PC-9 (cell line): Measurements from ENCODE around the gene NEIL1. TPM values are rescaled to one million over a fixed set of nuclear protein-coding genes. Genes with fewer than 3 reads are reported as not detected.

Experiments
- BruUV-seq: library from RNA; stranded (reverse); fragments of 400-500 nt; replicated peaks from 2 replicates; lab custom pipeline; 2021; lab: Mats Ljungman, UMichigan
- CTCF ChIA-PET: fragments of 300-600 bp; sonication (Branson Sonifier 250); formaldehyde crosslinking; loops from one replicate; lab custom pipeline; 2022; ENCODE audit warnings: antibody characterized with exemption; lab: Charles Lee
- POLR2A ChIA-PET: fragments of 300-600 bp; sonication (Branson Sonifier 250); formaldehyde crosslinking; loops from one replicate; lab custom pipeline; 2022; ENCODE audit warnings: antibody characterized with exemption; ENCODE audit not compliant: unreplicated experiment; lab: Charles Lee
- DNase-seq, 2 experiments: peaks; one replicate each; pipeline versions ENCODE4 v3.0.0 to v3.0.0-alpha.2; 2015 to 2022; ENCODE audit warnings: mixed read lengths in 1 of 2
- H2AFZ ChIP-seq: fragments of 200-600 bp; sonication (generic); 2 replicates; pipeline ENCODE4 v1.8.1; 2017; ENCODE audit warnings: antibody characterized with exemption
- H3F3A ChIP-seq: fragments of 200-600 bp; sonication (generic); 2 replicates; pipeline ENCODE4 v1.8.1; 2017; ENCODE audit warnings: antibody characterized with exemption, mild to moderate bottlenecking, low read depth; ENCODE audit not compliant: insufficient read depth
- H3K27ac ChIP-seq: fragments of 200-600 bp; sonication (generic); 2 replicates; pipeline ENCODE4 v1.6.1; 2016; ENCODE audit warnings: mixed run types
- H3K27me3 ChIP-seq: fragments of 200-600 bp; sonication (generic); 2 replicates; pipeline ENCODE4 v1.6.1; 2016; ENCODE audit warnings: low read depth, mixed run types; ENCODE audit not compliant: insufficient read depth
- H3K36me3 ChIP-seq: fragments of 200-600 bp; sonication (generic); 2 replicates; pipeline ENCODE4 v1.6.1; 2016; ENCODE audit warnings: low read depth, mixed run types
- H3K4me1 ChIP-seq: fragments of 200-600 bp; sonication (generic); replicated peaks from 2 replicates; pipeline ENCODE4 v1.6.1; 2016; ENCODE audit warnings: mixed run types; ENCODE audit not compliant: insufficient read depth
- H3K4me2 ChIP-seq: fragments of 200-600 bp; sonication (generic); 2 replicates; pipeline ENCODE4 v1.6.1; 2017; ENCODE audit warnings: mixed run types
- H3K4me3 ChIP-seq: fragments of 200-600 bp; sonication (generic); 2 replicates; pipeline ENCODE4 v1.6.1; 2016; ENCODE audit warnings: mixed run types
- H3K79me2 ChIP-seq: fragments of 200-600 bp; sonication (generic); 2 replicates; pipeline ENCODE4 v1.6.1; 2017; ENCODE audit warnings: low read depth, mixed run types
- H3K9me2 ChIP-seq: fragments of 200-600 bp; sonication (generic); 2 replicates; pipeline ENCODE4 v1.8.1; 2017; ENCODE audit warnings: mild to moderate bottlenecking; ENCODE audit not compliant: insufficient read depth
- H3K9me3 ChIP-seq: fragments of 200-600 bp; sonication (generic); 2 replicates; pipeline ENCODE4 v1.8.1; 2016; ENCODE audit warnings: low read depth; ENCODE audit not compliant: insufficient read depth
- H4K20me1 ChIP-seq: fragments of 200-600 bp; sonication (generic); 2 replicates; pipeline ENCODE4 v1.8.1; 2017; ENCODE audit not compliant: insufficient read depth
- CTCF ChIP-seq: fragments of 200-600 bp; sonication (generic); conservative IDR thresholded peaks from 2 replicates; pipeline ENCODE4 v1.6.1; 2017; ENCODE audit warnings: mixed run types, antibody characterized with exemption, mild to moderate bottlenecking, moderate library complexity
- EZH2 ChIP-seq: fragments of 200-600 bp; sonication (generic); IDR thresholded peaks from 2 replicates; pipeline ENCODE4 v1.8.0; 2017; ENCODE audit warnings: antibody characterized with exemption, low read depth
- intact Hi-C: fragments of 100-400 bp; cut with micrococcal nuclease; formaldehyde crosslinking; loops from one replicate; pipeline ENCODE4 v1.10.0; 2022; ENCODE audit not compliant: unreplicated experiment
- total RNA-seq: library from RNA; stranded (reverse); gene quantifications from 2 replicates; pipeline ENCODE4 v1.2.3, GENCODE V29; 2021

The NEIL1 gene
- total RNA-seq, 1 experiment from 2014 or later, result 21.3 TPM

GRCh38 chr15:75349851-75350588 lies 3.2 kb downstream of the NEIL1 start:
- intact Hi-C loops, result no loop called here
- Histone ChIP-seq H3K36me3 (no peaks in the 10 kb centered on the region), H3K9me2 (no peaks in the 10 kb centered on the region), H4K20me1 (no peaks in the 10 kb centered on the region), H3K27me3 (no peaks in the 10 kb centered on the region), H3K9me3 (no peaks in the 10 kb centered on the region), H3K79me2 (no peaks in the 10 kb centered on the region), H3K4me2 (no peak overlapping the region), H3K4me1 (no peaks in the 10 kb centered on the region), H3K27ac (no peak overlapping the region), H2AFZ (no peak overlapping the region), H3F3A (no peaks in the 10 kb centered on the region), H3K4me3 (no peak overlapping the region)
- ChIA-PET POLR2A (no interaction called here), CTCF (no interaction called here)
- no peak for DNase-seq
- TF ChIP-seq CTCF, result no peak
- no peak for TF ChIP-seq EZH2
- BruUV-seq, result no TSS peak

DNA sequence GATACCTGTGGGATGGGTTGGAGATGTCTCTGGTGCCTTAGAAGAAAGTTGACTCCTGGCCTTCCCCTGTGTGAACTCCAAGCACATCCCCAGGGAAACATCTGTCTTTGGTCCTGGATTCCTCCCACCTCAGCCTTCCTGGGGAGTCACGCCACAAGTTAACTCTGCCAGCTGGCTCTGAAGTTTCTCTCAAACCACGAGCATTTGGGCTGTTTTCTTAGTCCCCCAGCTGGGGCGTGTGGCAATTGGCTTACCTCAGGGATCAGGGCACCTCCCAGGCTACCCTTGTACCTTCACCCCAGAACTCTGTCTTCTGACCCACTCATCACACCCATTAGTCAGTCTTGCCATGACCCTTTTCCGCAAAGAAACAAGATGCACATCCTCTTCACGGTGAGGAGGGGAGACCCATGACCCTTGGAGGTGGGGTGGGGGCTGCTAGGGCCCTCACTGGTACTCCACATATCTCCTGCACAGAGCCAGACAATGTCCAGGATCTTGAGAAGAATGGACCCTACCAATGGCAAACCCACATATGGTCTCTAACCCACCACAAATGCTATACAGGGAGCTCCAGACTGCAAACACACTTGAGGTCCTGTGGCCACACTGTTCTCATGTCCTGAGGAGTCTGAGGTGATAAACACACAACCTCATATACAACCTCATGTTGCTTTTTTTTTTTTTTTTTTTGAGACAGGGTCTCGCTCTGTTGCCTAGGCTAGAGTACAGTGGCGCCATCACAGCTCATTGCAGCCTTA lies 3.9 kb downstream of the NEIL1 start:
- ChIA-PET POLR2A (no interaction called here), CTCF (no interaction called here)
- Histone ChIP-seq H4K20me1 (no peaks in the 10 kb centered on the region), H3K36me3 (no peaks in the 10 kb centered on the region), H3K9me3 (no peaks in the 10 kb centered on the region), H3K27me3 (no peaks in the 10 kb centered on the region), H2AFZ (no peak overlapping the region), H3K4me1 (no peaks in the 10 kb centered on the region), H3K27ac (no peak overlapping the region), H3K4me2 (no peak overlapping the region), H3K9me2 (no peaks in the 10 kb centered on the region), H3K4me3 (no peak overlapping the region), H3K79me2 (no peaks in the 10 kb centered on the region), H3F3A (no peaks in the 10 kb centered on the region)
- TF ChIP-seq CTCF, result no peak
- no peak for TF ChIP-seq EZH2
- intact Hi-C loops, result no loop called here
- DNase-seq, result no peak
- no TSS peak for BruUV-seq

GRCh38 chr15:75352186-75353080 lies 5.6 kb downstream of the NEIL1 start:
- Histone ChIP-seq H3K36me3 (no peaks in the 10 kb centered on the region), H3K9me2 (no peaks in the 10 kb centered on the region), H3K27me3 (no peaks in the 10 kb centered on the region), H2AFZ (no peak overlapping the region), H3F3A (no peaks in the 10 kb centered on the region), H3K9me3 (no peaks in the 10 kb centered on the region), H3K79me2 (no peaks in the 10 kb centered on the region), H3K4me1 (no peaks in the 10 kb centered on the region), H4K20me1 (no peaks in the 10 kb centered on the region), H3K4me2 (no peak overlapping the region), H3K27ac (no peak overlapping the region), H3K4me3 (no peak overlapping the region)
- ChIA-PET POLR2A (no interaction called here), CTCF (interaction anchor here (0.7 kb wide), 1 partner anchor 890 kb away, joined by 3 read pairs; no protein-coding TSS in a partner anchor)
- DNase-seq, result no peak
- no peak for TF ChIP-seq EZH2
- no peak for TF ChIP-seq CTCF
- BruUV-seq, result no TSS peak
- intact Hi-C loops, result no loop called here
